Stimulated activated CD4-positive, alpha-beta T cell treated with anti-CD3 and anti-CD28 coated beads, Interleukin-2, amount 100 ng/mL, for 24 hours (primary cell): ENCODE data around the gene SAP25.
"Not testable (repeated sequence)": the region's sequence is repeated elsewhere in the genome, so short reads cannot be mapped to it uniquely, and the experiment has no call there.

Source experiments
- DNase-seq, 2 donors: peaks; one replicate each; pipeline ENCODE4 v3.0.0-alpha.2; 2020

Gene SAP25

GRCh38 chr7:100575206-100575631 lies 1.5 kb upstream of the SAP25 start:
- no peak for DNase-seq

GRCh38 chr7:100574362-100575205 lies 884 bp upstream of the SAP25 start:
- DNase-seq = no peak

- no peak for DNase-seq
Observed at GRCh38 chr7:100572949-100573675, 588 bp downstream of the SAP25 start.

- DNase-seq = no peak
Observed at GRCh38 chr7:100572281-100572948, 1.3 kb downstream of the SAP25 start.

- no peak for DNase-seq
Observed at GRCh38 chr7:100571829-100572116, 1.9 kb downstream of the SAP25 start.

GRCh38 chr7:100570954-100571828 lies 2.5 kb downstream of the SAP25 start:
- DNase-seq = no peak

- DNase-seq = peak; percentile 55 to 68
Observed at GRCh38 chr7:100568896-100569844, 4.5 kb downstream of the SAP25 start.

GRCh38 chr7:100568176-100568895 lies 5.4 kb downstream of the SAP25 start:
- DNase-seq = no peak

GRCh38 chr7:100567751-100568175 lies 5.9 kb downstream of the SAP25 start:
- no peak for DNase-seq

GRCh38 chr7:100567031-100567730 lies 6.5 kb downstream of the SAP25 start:
- no peak for DNase-seq

GRCh38 chr7:100566018-100566531 lies 7.6 kb downstream of the SAP25 start:
- no peak for DNase-seq

GRCh38 chr7:100565133-100565571 lies 8.5 kb downstream of the SAP25 start:
- no peak for DNase-seq

GRCh38 chr7:100564405-100564804 lies 9.3 kb downstream of the SAP25 start:
- DNase-seq = not testable (repeated sequence)

- DNase-seq = peak; percentile 89 to 91
Observed at GRCh38 chr7:100563809-100564400, 9.8 kb downstream of the SAP25 start.

- no peak for DNase-seq
Observed at GRCh38 chr7:100563100-100563564, 10.6 kb downstream of the SAP25 start.

- DNase-seq = no peak
Observed at GRCh38 chr7:100562195-100563099, 11.3 kb downstream of the SAP25 start.

- no peak for DNase-seq
Observed at GRCh38 chr7:100561491-100562194, 12.1 kb downstream of the SAP25 start.
